Thoracic aorta (tissue), 2 donors: ENCODE results near the gene LMOD3. TPM values are rescaled to one million over a fixed set of nuclear protein-coding genes. Genes with fewer than 3 reads are reported as not detected.

Source experiments
- ATAC-seq: fragments of 150-250 bp; one replicate; pipeline ENCODE4 v1.8.0; 2017; ENCODE audit warnings: low read depth; ENCODE audit not compliant: insufficient number of reproducible peaks, low FRiP score
- DNase-seq: peaks from one replicate; pipeline ENCODE4 v3.0.0-alpha.2; 2020; ENCODE audit warnings: low spot score
- H3K27ac ChIP-seq, 2 donors: fragments of 200-600 bp; sonication (generic); 1 replicate in 1 of 2; 2 replicates in 1 of 2; pipeline ENCODE4 v1.5.1; 2016; ENCODE audit warnings: mild to moderate bottlenecking in 2 of 2, moderate library complexity in 2 of 2
- H3K27me3 ChIP-seq: fragments of 200-600 bp; sonication (generic); replicated peaks from 2 replicates; pipeline ENCODE4 v1.6.0; 2016; ENCODE audit warnings: mild to moderate bottlenecking; ENCODE audit not compliant: insufficient read depth
- H3K36me3 ChIP-seq: fragments of 200-600 bp; sonication (generic); one replicate; pipeline ENCODE4 v1.5.1; 2016
- H3K4me1 ChIP-seq, 2 donors: fragments of 200-600 bp; sonication (generic); 1 replicate in 1 of 2; 2 replicates in 1 of 2; pipeline versions ENCODE4 v1.5.1 to v1.6.0; 2016; ENCODE audit warnings: low read depth in 2 of 2, mild to moderate bottlenecking in 1 of 2; ENCODE audit not compliant: control insufficient read depth in 1 of 2
- H3K4me3 ChIP-seq: fragments of 200-600 bp; sonication (generic); 2 replicates; pipeline ENCODE4 v1.5.1; 2016; ENCODE audit warnings: mild to moderate bottlenecking
- H3K9me3 ChIP-seq: fragments of 200-600 bp; sonication (generic); 2 replicates; pipeline ENCODE4 v1.5.1; 2016
- total RNA-seq, 2 donors: library from RNA; depleted of rRNA; stranded (reverse); fragments of >200 nt; gene quantifications; one replicate each; pipeline versions ENCODE4 v1.1.0 to v1.2.3, GENCODE V29; 2016
- TF ChIP-seq, protein P1 (sequence below): fragments of 200-600 bp; sonication (generic); IDR thresholded peaks from one replicate; pipeline ENCODE4 v1.5.1; 2019; ENCODE audit warnings: antibody characterized with exemption

The LMOD3 gene
- not detected for total RNA-seq

DNA sequence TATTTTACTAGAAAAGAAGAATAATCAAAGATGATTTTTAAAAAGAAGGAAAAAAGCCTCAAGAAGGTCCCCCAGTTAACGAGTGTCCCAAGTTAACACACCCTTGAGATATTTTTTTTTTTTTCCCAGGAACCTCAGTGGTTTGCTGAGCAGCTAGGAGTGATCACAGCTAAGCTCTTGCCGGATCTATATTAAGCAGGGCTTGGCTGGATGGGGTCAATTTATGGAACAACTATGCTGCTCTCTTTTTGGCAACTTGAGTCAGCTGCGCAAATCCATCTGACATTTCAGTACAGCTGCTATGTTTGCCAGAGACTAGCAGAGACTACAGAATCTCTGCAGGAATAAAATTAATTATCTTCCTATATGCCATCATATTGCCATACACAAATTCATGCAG, at the start of gene LMOD3:
LMOD3 (minus strand) TSS at position 193 of the 400 bp plus-strand sequence. CDS start 209 bp downstream, outside the sequence.
- ATAC-seq (no peak), DNase-seq (no peak)
- Histone ChIP-seq H3K36me3 (no peaks in the 10 kb centered on the region), H3K27ac (no peak within 1 kb of the TSS), H3K27me3 (no peaks in the 10 kb centered on the region), H3K9me3 (no peaks in the 10 kb centered on the region), H3K4me3 (no peak within 1 kb of the TSS), H3K4me1 (no peaks in the 10 kb centered on the region)
- TF ChIP-seq, protein P1, sequence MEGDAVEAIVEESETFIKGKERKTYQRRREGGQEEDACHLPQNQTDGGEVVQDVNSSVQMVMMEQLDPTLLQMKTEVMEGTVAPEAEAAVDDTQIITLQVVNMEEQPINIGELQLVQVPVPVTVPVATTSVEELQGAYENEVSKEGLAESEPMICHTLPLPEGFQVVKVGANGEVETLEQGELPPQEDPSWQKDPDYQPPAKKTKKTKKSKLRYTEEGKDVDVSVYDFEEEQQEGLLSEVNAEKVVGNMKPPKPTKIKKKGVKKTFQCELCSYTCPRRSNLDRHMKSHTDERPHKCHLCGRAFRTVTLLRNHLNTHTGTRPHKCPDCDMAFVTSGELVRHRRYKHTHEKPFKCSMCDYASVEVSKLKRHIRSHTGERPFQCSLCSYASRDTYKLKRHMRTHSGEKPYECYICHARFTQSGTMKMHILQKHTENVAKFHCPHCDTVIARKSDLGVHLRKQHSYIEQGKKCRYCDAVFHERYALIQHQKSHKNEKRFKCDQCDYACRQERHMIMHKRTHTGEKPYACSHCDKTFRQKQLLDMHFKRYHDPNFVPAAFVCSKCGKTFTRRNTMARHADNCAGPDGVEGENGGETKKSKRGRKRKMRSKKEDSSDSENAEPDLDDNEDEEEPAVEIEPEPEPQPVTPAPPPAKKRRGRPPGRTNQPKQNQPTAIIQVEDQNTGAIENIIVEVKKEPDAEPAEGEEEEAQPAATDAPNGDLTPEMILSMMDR = no peak

- Histone ChIP-seq H3K4me1 (peaks cover 16 to 21% of the 10 kb centered on the region in 2 donors), H3K27me3 (no peaks in the 10 kb centered on the region), H3K4me3 (no peak overlapping the region), H3K9me3 (no peaks in the 10 kb centered on the region), H3K36me3 (peaks cover 5% of the 10 kb centered on the region), H3K27ac (no peak overlapping the region)
- ATAC-seq (no peak), DNase-seq (no peak)
- TF ChIP-seq, protein P1 = no peak
Measured at GRCh38 chr3:69172058-69172457, 49.7 kb upstream of the LMOD3 start.

DNA sequence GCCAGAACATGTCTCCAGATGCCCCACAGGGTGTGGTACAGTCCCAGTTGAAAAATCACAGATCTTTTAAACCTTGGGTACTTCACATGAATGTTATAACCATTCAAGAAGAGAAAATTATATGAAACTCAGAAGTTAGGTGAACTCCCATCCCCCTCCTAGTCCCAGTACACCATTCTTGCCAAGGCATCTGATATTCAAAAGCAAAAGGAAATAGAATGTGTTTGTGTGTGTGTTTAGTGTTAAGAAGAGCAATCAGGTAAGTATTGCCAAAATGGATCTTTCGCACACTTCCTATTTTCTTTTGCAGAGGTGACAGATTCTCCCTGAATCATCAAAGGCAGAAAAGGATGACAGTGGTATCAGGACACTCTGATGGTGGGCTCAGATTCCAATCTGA, 44.1 kb upstream of the LMOD3 start:
- no peak for ATAC-seq
- Histone ChIP-seq H3K36me3 (peaks cover 2% of the 10 kb centered on the region), H3K4me1 (no peaks in the 10 kb centered on the region), H3K27ac (no peak overlapping the region), H3K27me3 (no peaks in the 10 kb centered on the region), H3K4me3 (no peak overlapping the region), H3K9me3 (no peaks in the 10 kb centered on the region)
- TF ChIP-seq, protein P1 = no peak
- DNase-seq = no peak

GRCh38 chr3:69165744-69166143, 43.3 kb upstream of the LMOD3 start:
- H3K27me3 ChIP-seq = no peaks in the 10 kb centered on the region
- no peak overlapping the region for H3K27ac ChIP-seq
- TF ChIP-seq, protein P1 = no peak
- H3K4me1 ChIP-seq = no peaks in the 10 kb centered on the region
- no peaks in the 10 kb centered on the region for H3K9me3 ChIP-seq
- no peaks in the 10 kb centered on the region for H3K36me3 ChIP-seq
- ATAC-seq (no peak), DNase-seq (no peak)
- H3K4me3 ChIP-seq = no peak overlapping the region

- Histone ChIP-seq H3K27me3 (no peaks in the 10 kb centered on the region), H3K9me3 (no peaks in the 10 kb centered on the region), H3K36me3 (no peaks in the 10 kb centered on the region), H3K4me1 (no peaks in the 10 kb centered on the region), H3K4me3 (no peak overlapping the region), H3K27ac (no peak overlapping the region)
- no peak for ATAC-seq
- no peak for DNase-seq
- TF ChIP-seq, protein P1 = no peak
Measured at GRCh38 chr3:69164296-69164695, 41.9 kb upstream of the LMOD3 start.
